Prostate gland (tissue), 2 donors: ENCODE results near the gene ATP9B. TPM values are rescaled to one million over a fixed set of nuclear protein-coding genes. Genes with fewer than 3 reads are reported as not detected.

ENCODE experiments used
- DNase-seq: peaks from one replicate; pipeline ENCODE4 v3.0.0-alpha.2; 2019; ENCODE audit warnings: low spot score
- H3K27ac ChIP-seq, 2 donors: fragments of 200-600 bp; sonication (generic); 2 replicates each; pipeline ENCODE4 v1.5.1; 2017 to 2019
- H3K27me3 ChIP-seq: fragments of 200-600 bp; sonication (generic); replicated peaks from 2 replicates; pipeline ENCODE4 v1.5.1; 2019; ENCODE audit not compliant: insufficient read depth
- H3K36me3 ChIP-seq, 2 donors: fragments of 200-600 bp; sonication (generic); 1 replicate in 1 of 2; 2 replicates in 1 of 2; pipeline versions ENCODE4 v1.5.1 to v1.8.1; 2017 to 2019
- H3K4me1 ChIP-seq: fragments of 200-600 bp; sonication (generic); replicated peaks from 2 replicates; pipeline ENCODE4 v1.5.1; 2019
- H3K4me3 ChIP-seq, 2 donors: fragments of 200-600 bp; sonication (generic); 2 replicates each; pipeline ENCODE4 v1.5.1; 2017 to 2019
- H3K9me3 ChIP-seq: fragments of 200-600 bp; sonication (generic); 2 replicates; pipeline ENCODE4 v1.5.1; 2017
- CTCF ChIP-seq, 4 experiments: fragments of 200-600 bp in 2 of 4; fragments of 450-650 bp in 2 of 4; sonication (generic) in 2 of 4; IDR thresholded peaks; 1 replicate in 3 of 4; 2 replicates in 1 of 4; pipeline ENCODE4 v1.5.1; 2016 to 2019; ENCODE audit warnings: antibody characterized with exemption in 4 of 4, mild to moderate bottlenecking in 2 of 4, moderate library complexity in 2 of 4
- POLR2A ChIP-seq: fragments of 450-650 bp; IDR thresholded peaks from one replicate; pipeline ENCODE4 v1.6.1; 2016; ENCODE audit warnings: antibody characterized with exemption, mild to moderate bottlenecking
- POLR2AphosphoS5 ChIP-seq: sonication (generic); formaldehyde crosslinking; IDR thresholded peaks from one replicate; pipeline ENCODE4 v1.6.1; 2017; ENCODE audit warnings: antibody characterized with exemption
- WGBS: methylation state at CpG from one replicate; pipeline ENCODE4 v1.1.5; 2018; 5-methylcytosine and 5-hydroxymethylcytosine counted together
- intact Hi-C: fragments of 100-400 bp; cut with DNase I; formaldehyde crosslinking; loops from one replicate; pipeline ENCODE4 v1.14.2; 2022
- total RNA-seq, 2 donors: library from RNA; depleted of rRNA; stranded (reverse); fragments of >200 nt; gene quantifications; one replicate each; pipeline ENCODE4 v1.1.0, GENCODE V29; 2016

The ATP9B gene
- total RNA-seq, 2 donors from 2014 or later, result 33.8 to 55.6 TPM

GRCh38 chr18:79210002-79210910 is 141.1 kb downstream of the ATP9B start:
- intact Hi-C loops, result no loop called here
- Histone ChIP-seq H3K4me3 (no peak overlapping the region), H3K4me1 (no peaks in the 10 kb centered on the region), H3K9me3 (no peaks in the 10 kb centered on the region), H3K36me3 (no peaks in the 10 kb centered on the region), H3K27ac (no peak overlapping the region), H3K27me3 (no peaks in the 10 kb centered on the region)
- DNase-seq, result no peak
- TF ChIP-seq POLR2A, result no peak
- TF ChIP-seq CTCF (IDR thresholded peaks at IDR 0.05), result no peak
- no peak for TF ChIP-seq POLR2AphosphoS5
- WGBS, result 93% methylated on average over 16 of the region's 16 CpGs

- no peak overlapping the region for H3K27ac ChIP-seq
- H3K36me3 ChIP-seq, result no peaks in the 10 kb centered on the region
- no peaks in the 10 kb centered on the region for H3K4me1 ChIP-seq
- no peak for DNase-seq
- intact Hi-C loops, result no loop called here
- TF ChIP-seq CTCF (IDR thresholded peaks at IDR 0.05), result no peak
- no peak for TF ChIP-seq POLR2AphosphoS5
- no peak for TF ChIP-seq POLR2A
- H3K27me3 ChIP-seq, result no peaks in the 10 kb centered on the region
- H3K9me3 ChIP-seq, result no peaks in the 10 kb centered on the region
- H3K4me3 ChIP-seq, result no peak overlapping the region
- 82% methylated on average over 5 of the region's 5 CpGs for WGBS
Observed at GRCh38 chr18:79211844-79212243, 142.7 kb downstream of the ATP9B start.

GRCh38 chr18:79214056-79214455 is 144.9 kb downstream of the ATP9B start:
- no peak for TF ChIP-seq POLR2AphosphoS5
- no peak for TF ChIP-seq POLR2A
- no peak for TF ChIP-seq CTCF (IDR thresholded peaks at IDR 0.05)
- Histone ChIP-seq H3K36me3 (no peaks in the 10 kb centered on the region), H3K27ac (no peak overlapping the region), H3K9me3 (no peaks in the 10 kb centered on the region), H3K4me3 (no peak overlapping the region), H3K27me3 (no peaks in the 10 kb centered on the region), H3K4me1 (no peaks in the 10 kb centered on the region)
- no peak for DNase-seq
- intact Hi-C loops, result no loop called here
- 93% methylated on average over 3 of the region's 3 CpGs for WGBS

GRCh38 chr18:79216176-79216575 is 147.0 kb downstream of the ATP9B start:
- 87% methylated on average over 6 of the region's 6 CpGs for WGBS
- no peaks in the 10 kb centered on the region for H3K4me1 ChIP-seq

More at GRCh38 chr18:79216176-79216575, 147.0 kb downstream of the ATP9B start:
- Histone ChIP-seq H3K4me3 (no peak overlapping the region), H3K9me3 (no peaks in the 10 kb centered on the region), H3K27me3 (no peaks in the 10 kb centered on the region), H3K36me3 (no peaks in the 10 kb centered on the region), H3K27ac (no peak overlapping the region)
- TF ChIP-seq CTCF (IDR thresholded peaks at IDR 0.05) (no peak), POLR2A (no peak), POLR2AphosphoS5 (no peak)
- no peak for DNase-seq
- intact Hi-C loops, result no loop called here
